Left ventricle myocardium inferior (tissue), 1 donor: ENCODE data around the gene TRDMT1. TPM values are rescaled to one million over a fixed set of nuclear protein-coding genes. Genes with fewer than 3 reads are reported as not detected.

Source experiments
- DNase-seq: peaks from one replicate; pipeline ENCODE4 v3.0.0-alpha.2; 2020
- H3K27ac ChIP-seq: fragments of 200-600 bp; replicated peaks from 2 replicates; pipeline ENCODE4 v1.8.0; 2021
- H3K27me3 ChIP-seq: fragments of 200-600 bp; 2 replicates; pipeline ENCODE4 v1.8.0; 2021; ENCODE audit warnings: low read depth
- H3K36me3 ChIP-seq: fragments of 200-600 bp; 2 replicates; pipeline ENCODE4 v1.8.0; 2021
- H3K4me1 ChIP-seq: fragments of 200-600 bp; 2 replicates; pipeline ENCODE4 v1.8.0; 2021
- H3K4me3 ChIP-seq: fragments of 200-600 bp; 2 replicates; pipeline ENCODE4 v1.8.0; 2021; ENCODE audit warnings: mild to moderate bottlenecking, moderate library complexity
- H3K9me3 ChIP-seq: fragments of 200-600 bp; replicated peaks from 2 replicates; pipeline ENCODE4 v1.8.0; 2021
- CTCF ChIP-seq: fragments of 200-600 bp; IDR thresholded peaks from 2 replicates; pipeline ENCODE4 v1.8.0; 2021; ENCODE audit warnings: antibody characterized with exemption, mild to moderate bottlenecking, borderline replicate concordance
- intact Hi-C: fragments of 100-400 bp; cut with micrococcal nuclease; formaldehyde crosslinking; loops from one replicate; pipeline ENCODE4 v1.11.0; 2022
- total RNA-seq: library from RNA; stranded (reverse); fragmentation: NEBNext Ultra II Directional; extraction: Animal tissue kit (Norgen Biotek cat#: 25700); gene quantifications from one replicate; pipeline ENCODE4 v1.2.1, GENCODE V29; 2021
- donor health status: DM: no; HTN: yes; CAD: no; lungs with severe emphysema.

Gene TRDMT1
- total RNA-seq, 1 donor from 2014 or later: 4.0 TPM

- no peaks in the 10 kb centered on the region for H3K27me3 ChIP-seq
- TF ChIP-seq CTCF: no peak
- no peaks in the 10 kb centered on the region for H3K36me3 ChIP-seq
- intact Hi-C loops: no loop called here
- H3K4me1 ChIP-seq: peaks cover 17% of the 10 kb centered on the region
- no peaks in the 10 kb centered on the region for H3K9me3 ChIP-seq
- DNase-seq: no peak
- H3K27ac ChIP-seq: peak overlapping the region; percentile 69
- H3K4me3 ChIP-seq: no peak overlapping the region
These were observed 15.5 kb upstream of the TRDMT1 start for GRCh38 chr10:17216901-17217395.

- intact Hi-C loops: no loop called here
- Histone ChIP-seq H3K27me3 (no peaks in the 10 kb centered on the region), H3K4me1 (peaks cover 17% of the 10 kb centered on the region), H3K27ac (peak overlapping the region; percentile 69), H3K4me3 (no peak overlapping the region), H3K9me3 (no peaks in the 10 kb centered on the region), H3K36me3 (no peaks in the 10 kb centered on the region)
- TF ChIP-seq CTCF: no peak
- DNase-seq: no peak
These were observed 14.9 kb upstream of the TRDMT1 start for GRCh38 chr10:17216217-17216900.

GRCh38 chr10:17215782-17216122 is 14.3 kb upstream of the TRDMT1 start:
- Histone ChIP-seq H3K4me1 (peaks cover 17% of the 10 kb centered on the region), H3K4me3 (no peak overlapping the region), H3K36me3 (no peaks in the 10 kb centered on the region), H3K27ac (peak overlapping the region; percentile 69), H3K27me3 (no peaks in the 10 kb centered on the region), H3K9me3 (no peaks in the 10 kb centered on the region)
- DNase-seq: no peak
- TF ChIP-seq CTCF: no peak
- intact Hi-C loops: no loop called here

GRCh38 chr10:17214971-17215781 is 13.7 kb upstream of the TRDMT1 start:
- Histone ChIP-seq H3K27ac (peak overlapping the region; percentile 69), H3K36me3 (no peaks in the 10 kb centered on the region), H3K9me3 (no peaks in the 10 kb centered on the region), H3K27me3 (no peaks in the 10 kb centered on the region), H3K4me3 (no peak overlapping the region), H3K4me1 (peaks cover 17% of the 10 kb centered on the region)
- TF ChIP-seq CTCF: no peak
- intact Hi-C loops: no loop called here
- no peak for DNase-seq

- H3K27ac ChIP-seq: no peak overlapping the region
- no peak for TF ChIP-seq CTCF
- H3K4me3 ChIP-seq: no peak overlapping the region
- DNase-seq: no peak
- H3K4me1 ChIP-seq: peaks cover 17% of the 10 kb centered on the region
- no peaks in the 10 kb centered on the region for H3K9me3 ChIP-seq
- H3K36me3 ChIP-seq: no peaks in the 10 kb centered on the region
- H3K27me3 ChIP-seq: no peaks in the 10 kb centered on the region
- intact Hi-C loops: no loop called here
These were observed 13.1 kb upstream of the TRDMT1 start for GRCh38 chr10:17214526-17214925.
